ENCODE data around the gene ZMYND8. TPM values are rescaled to one million over a fixed set of nuclear protein-coding genes. Genes with fewer than 3 reads are reported as not detected.

The ZMYND8 gene
- total RNA-seq, 2 donors from 2014 or later = 18.9 to 19.1 TPM

DNA sequence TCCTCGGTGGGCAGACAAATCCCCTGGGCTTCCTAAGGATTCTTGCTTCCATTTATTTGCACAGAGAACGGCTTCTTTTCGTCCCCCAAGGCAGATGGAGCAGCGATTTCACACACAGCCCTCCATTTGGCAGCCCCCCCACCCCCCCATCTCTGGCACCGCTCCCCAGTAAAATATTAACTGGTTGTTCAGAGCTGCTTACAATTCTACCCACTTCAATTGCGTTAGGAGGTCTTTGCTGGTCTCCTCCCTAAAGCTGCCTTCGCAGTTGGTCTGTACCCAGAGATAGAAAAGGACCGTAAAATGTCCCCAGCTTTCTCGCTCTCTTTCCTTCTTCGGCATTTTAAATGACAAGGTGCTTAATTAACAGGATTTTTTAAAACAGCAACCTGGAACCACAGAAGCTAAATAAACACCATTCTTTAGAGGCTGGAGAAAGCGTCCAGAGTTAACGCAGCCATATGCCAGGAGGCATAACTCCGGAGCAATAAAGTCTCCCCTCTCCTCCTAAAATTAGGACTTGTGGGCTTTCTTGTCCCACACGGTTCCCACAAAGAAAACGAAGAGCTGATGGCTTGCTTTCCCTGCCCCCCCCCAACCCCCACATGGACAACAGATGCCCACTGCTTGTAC is 1.7 kb upstream of the ZMYND8 start:
- 10 to 12% methylated on average over 15 of the region's 15 CpGs for WGBS, 2 donors
- ATAC-seq = no peak
- Histone ChIP-seq H3K27me3 (no peaks in the 10 kb centered on the region), H3K9me3 (no peaks in the 10 kb centered on the region), H3K36me3 (replicated peaks in 1 of 2; ENCODE audit: insufficient read depth in 1 of 2, low read depth in 2 of 2) (no peaks in the 10 kb centered on the region), H3K4me1 (peaks cover 89% of the 10 kb centered on the region), H3K4me3 (no peak overlapping the region), H3K27ac (peak overlapping the region; percentile 96 to 100 (median 98))
- DNase-seq = peak in 1 of 4 donors; percentile 17
- intact Hi-C loops (cut with DNase I) = no loop called here
- TF ChIP-seq POLR2A (IDR thresholded peaks at IDR 0.05) = peak in 1 of 3 donors; percentile 9
- TF ChIP-seq, protein P1, sequence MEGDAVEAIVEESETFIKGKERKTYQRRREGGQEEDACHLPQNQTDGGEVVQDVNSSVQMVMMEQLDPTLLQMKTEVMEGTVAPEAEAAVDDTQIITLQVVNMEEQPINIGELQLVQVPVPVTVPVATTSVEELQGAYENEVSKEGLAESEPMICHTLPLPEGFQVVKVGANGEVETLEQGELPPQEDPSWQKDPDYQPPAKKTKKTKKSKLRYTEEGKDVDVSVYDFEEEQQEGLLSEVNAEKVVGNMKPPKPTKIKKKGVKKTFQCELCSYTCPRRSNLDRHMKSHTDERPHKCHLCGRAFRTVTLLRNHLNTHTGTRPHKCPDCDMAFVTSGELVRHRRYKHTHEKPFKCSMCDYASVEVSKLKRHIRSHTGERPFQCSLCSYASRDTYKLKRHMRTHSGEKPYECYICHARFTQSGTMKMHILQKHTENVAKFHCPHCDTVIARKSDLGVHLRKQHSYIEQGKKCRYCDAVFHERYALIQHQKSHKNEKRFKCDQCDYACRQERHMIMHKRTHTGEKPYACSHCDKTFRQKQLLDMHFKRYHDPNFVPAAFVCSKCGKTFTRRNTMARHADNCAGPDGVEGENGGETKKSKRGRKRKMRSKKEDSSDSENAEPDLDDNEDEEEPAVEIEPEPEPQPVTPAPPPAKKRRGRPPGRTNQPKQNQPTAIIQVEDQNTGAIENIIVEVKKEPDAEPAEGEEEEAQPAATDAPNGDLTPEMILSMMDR (IDR thresholded peaks at IDR 0.05) = no peak

DNA sequence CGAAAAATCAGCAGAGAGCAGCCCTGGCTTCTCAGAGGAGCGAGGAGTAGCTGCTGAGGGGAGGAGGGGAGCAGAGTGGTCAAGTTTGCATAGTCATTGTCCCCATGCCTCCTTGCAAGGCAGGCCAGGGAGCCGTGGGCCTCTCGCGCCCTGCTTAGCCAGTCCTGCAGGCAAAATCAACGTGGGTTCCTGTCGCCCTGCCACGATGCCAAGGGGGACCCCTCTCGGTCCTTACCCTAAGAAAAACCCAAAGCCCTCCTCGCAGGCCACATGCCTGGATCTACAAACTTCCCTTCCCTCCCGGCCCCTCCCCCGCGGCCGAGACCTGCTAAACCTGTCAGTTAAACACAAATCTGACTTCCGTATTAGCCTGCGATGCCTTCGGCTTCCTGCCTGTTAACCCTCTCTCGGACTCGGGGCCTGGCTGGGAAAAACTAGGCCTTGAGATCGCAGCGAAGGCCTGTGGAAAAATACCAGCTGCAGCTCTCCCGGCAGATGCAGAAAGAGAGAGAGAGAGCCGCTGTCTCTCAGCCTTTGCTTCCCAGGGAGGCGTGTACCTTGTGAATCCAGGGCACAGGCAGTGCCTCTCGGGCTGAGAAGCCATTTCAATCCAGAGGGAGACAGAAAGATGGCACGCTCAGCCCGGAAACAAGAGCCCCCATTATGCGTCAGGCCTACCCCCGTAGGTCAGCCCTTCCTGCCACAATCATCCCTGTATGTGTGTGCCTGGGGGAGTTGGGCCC is 968 bp upstream of the ZMYND8 start:
- H3K27ac ChIP-seq = peak overlapping the region; percentile 96 to 100 (median 98)
- 1 to 2% methylated on average over 22 to 29 of the region's 29 CpGs for WGBS, 2 donors
- no peaks in the 10 kb centered on the region for H3K27me3 ChIP-seq
- intact Hi-C loops (cut with DNase I) = no loop called here
- peaks cover 96% of the 10 kb centered on the region for H3K4me1 ChIP-seq
- H3K9me3 ChIP-seq = no peaks in the 10 kb centered on the region
- no peaks in the 10 kb centered on the region for H3K36me3 ChIP-seq (replicated peaks in 1 of 2; ENCODE audit: insufficient read depth in 1 of 2, low read depth in 2 of 2)
- DNase-seq (peak; percentile 94 to 97 (median 96)), ATAC-seq (peak; percentile 65)
- H3K4me3 ChIP-seq = no peak overlapping the region
- peak; percentile 72 to 88 (median 87) for TF ChIP-seq POLR2A (IDR thresholded peaks at IDR 0.05)
- TF ChIP-seq, protein P1 (IDR thresholded peaks at IDR 0.05) = peak in 2 of 7 experiments; percentile 2 to 3

DNA sequence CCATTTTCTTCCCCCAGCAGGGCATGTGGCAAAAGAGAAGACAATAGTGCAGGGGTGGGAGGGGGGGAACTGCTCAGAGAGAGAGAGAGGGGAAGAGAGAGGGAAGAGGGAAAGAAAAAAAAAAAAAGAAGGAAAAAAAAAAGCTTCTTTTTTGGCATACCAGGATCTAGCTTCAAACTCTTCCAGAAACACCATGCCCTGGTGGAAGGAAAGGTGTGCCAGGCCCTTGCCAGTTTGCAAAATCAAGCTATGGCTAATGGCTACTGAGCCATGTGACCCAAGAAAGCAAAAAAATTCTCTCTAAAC is 326 bp downstream of the ZMYND8 start:
- H3K4me3 ChIP-seq = no peak overlapping the region
- no peaks in the 10 kb centered on the region for H3K27me3 ChIP-seq
- TF ChIP-seq POLR2A (IDR thresholded peaks at IDR 0.05) = no peak
- TF ChIP-seq, protein P1 (IDR thresholded peaks at IDR 0.05) = no peak
- intact Hi-C loops (cut with DNase I) = no loop called here
- peaks cover 99% of the 10 kb centered on the region for H3K4me1 ChIP-seq
- ATAC-seq (no peak), DNase-seq (no peak)
- peak overlapping the region; percentile 96 to 100 (median 98) for H3K27ac ChIP-seq
- no peaks in the 10 kb centered on the region for H3K9me3 ChIP-seq
- H3K36me3 ChIP-seq (replicated peaks in 1 of 2; ENCODE audit: insufficient read depth in 1 of 2, low read depth in 2 of 2) = no peaks in the 10 kb centered on the region

DNA sequence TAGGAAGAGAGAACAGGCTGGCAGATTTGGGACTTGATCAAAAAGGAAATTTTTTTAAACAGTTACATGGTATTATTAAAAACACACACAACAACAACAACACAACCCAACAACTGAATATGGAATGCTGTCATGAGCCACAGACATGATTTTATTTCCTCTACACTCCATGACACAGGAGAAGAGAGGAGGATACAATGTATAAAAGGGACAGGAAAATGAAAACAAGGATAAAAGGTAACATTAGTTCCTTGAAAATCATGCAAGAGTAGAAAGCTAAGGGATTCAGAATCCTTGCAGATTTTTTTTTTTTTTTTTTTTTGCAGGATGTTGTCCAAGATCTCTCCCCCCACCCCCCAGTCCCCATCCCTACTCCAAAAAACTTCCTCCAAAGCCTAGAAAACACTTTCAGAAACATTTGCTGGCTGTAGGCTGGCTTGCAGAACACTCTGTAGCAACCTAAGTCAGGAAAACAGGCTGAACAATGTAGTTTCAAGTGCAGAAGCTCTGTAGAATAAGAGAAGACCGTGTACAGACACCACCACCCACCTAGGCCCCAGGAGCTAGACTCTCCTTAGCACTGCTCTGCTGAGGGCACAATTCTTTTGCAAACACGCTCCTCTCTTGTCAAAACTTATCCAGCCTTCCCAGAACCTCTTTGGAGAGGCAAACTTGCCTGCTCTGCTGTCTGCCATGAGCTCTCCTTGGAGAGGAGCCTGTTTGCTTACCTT is 845 bp downstream of the ZMYND8 start:
- TF ChIP-seq, protein P1 (IDR thresholded peaks at IDR 0.05) = no peak
- TF ChIP-seq POLR2A (IDR thresholded peaks at IDR 0.05) = no peak

More for the DNA sequence above, 845 bp downstream of the ZMYND8 start:
- DNase-seq (no peak), ATAC-seq (no peak)
- intact Hi-C loops (cut with DNase I) = no loop called here
- Histone ChIP-seq H3K4me3 (no peak overlapping the region), H3K27ac (peak overlapping the region; percentile 85 to 100 (median 98)), H3K36me3 (replicated peaks in 1 of 2; ENCODE audit: insufficient read depth in 1 of 2, low read depth in 2 of 2) (no peaks in the 10 kb centered on the region), H3K4me1 (peaks cover 99% of the 10 kb centered on the region), H3K27me3 (no peaks in the 10 kb centered on the region), H3K9me3 (no peaks in the 10 kb centered on the region)
- WGBS, 2 donors = 33 to 58% methylated on average over 2 of the region's 2 CpGs
